Trophoblast cell (in vitro differentiated cells and primary cell): ENCODE data around the gene MITF.

Source experiments
- DNase-seq, 2 donors: peaks; one replicate each; pipeline ENCODE4 v3.0.0-alpha.2; 2016
- H2AFZ ChIP-seq: 2 replicates; pipeline ENCODE4 v1.6.1; 2013; ENCODE audit warnings: low read length, moderate library complexity, mild to moderate bottlenecking; ENCODE audit not compliant: insufficient read depth, poor library complexity
- H2AK5ac ChIP-seq: 2 replicates; pipeline ENCODE4 v1.6.1; 2013; ENCODE audit warnings: mild to moderate bottlenecking, low read length
- H2BK120ac ChIP-seq: 2 replicates; pipeline ENCODE4 v1.6.1; 2013; ENCODE audit warnings: low read length, mild to moderate bottlenecking, moderate library complexity; ENCODE audit not compliant: insufficient read depth, poor library complexity
- H2BK12ac ChIP-seq: 2 replicates; pipeline ENCODE4 v1.6.1; 2013; ENCODE audit warnings: mild to moderate bottlenecking, low read length, moderate library complexity
- H2BK5ac ChIP-seq: 2 replicates; pipeline ENCODE4 v1.6.1; 2013; ENCODE audit warnings: low read length, low read depth, moderate library complexity, mild to moderate bottlenecking; ENCODE audit not compliant: poor library complexity
- H3K14ac ChIP-seq: 2 replicates; pipeline ENCODE4 v1.6.1; 2013; ENCODE audit warnings: mild to moderate bottlenecking, low read length
- H3K18ac ChIP-seq: 2 replicates; pipeline ENCODE4 v1.6.1; 2013; ENCODE audit warnings: mild to moderate bottlenecking, low read length
- H3K23ac ChIP-seq: 2 replicates; pipeline ENCODE4 v1.6.1; 2013; ENCODE audit warnings: low read length
- H3K27ac ChIP-seq: 2 replicates; pipeline ENCODE4 v1.5.1; 2013; ENCODE audit warnings: low read depth, mild to moderate bottlenecking, inconsistent platforms, low read length, moderate library complexity
- H3K27me3 ChIP-seq: 2 replicates; pipeline ENCODE4 v1.6.1; 2013; ENCODE audit warnings: inconsistent platforms, mild to moderate bottlenecking, low read length, moderate library complexity; ENCODE audit not compliant: insufficient read depth
- H3K36me3 ChIP-seq, 2 experiments: 1 replicate in 1 of 2; 2 replicates in 1 of 2; pipeline ENCODE4 v1.6.1; 2013; ENCODE audit warnings: low read length in 2 of 2, mild to moderate bottlenecking in 2 of 2, moderate library complexity in 1 of 2; ENCODE audit not compliant: insufficient read depth in 2 of 2, control insufficient read depth in 1 of 2
- H3K4ac ChIP-seq: 2 replicates; pipeline ENCODE4 v1.6.1; 2013; ENCODE audit warnings: low read depth, mild to moderate bottlenecking, low read length, moderate library complexity
- H3K4me1 ChIP-seq, 2 experiments: 1 replicate in 1 of 2; 2 replicates in 1 of 2; pipeline ENCODE4 v1.6.1; 2013; ENCODE audit warnings: low read length in 2 of 2, mild to moderate bottlenecking in 2 of 2, moderate library complexity in 1 of 2; ENCODE audit not compliant: insufficient read depth in 2 of 2, control insufficient read depth in 1 of 2
- H3K4me2 ChIP-seq: 2 replicates; pipeline ENCODE4 v1.6.1; 2013; ENCODE audit warnings: inconsistent platforms, mild to moderate bottlenecking, low read length, moderate library complexity
- H3K4me3 ChIP-seq: 2 replicates; pipeline ENCODE4 v1.5.1; 2013; ENCODE audit warnings: mild to moderate bottlenecking, low read depth, low read length, inconsistent platforms
- H3K79me1 ChIP-seq: one replicate; pipeline ENCODE4 v1.6.1; 2013; ENCODE audit warnings: low read length
- H3K79me2 ChIP-seq: 2 replicates; pipeline ENCODE4 v1.6.1; 2013; ENCODE audit warnings: low read length, mild to moderate bottlenecking; ENCODE audit not compliant: control insufficient read depth, insufficient read depth, poor library complexity
- H3K9ac ChIP-seq: 2 replicates; pipeline ENCODE4 v1.6.1; 2013; ENCODE audit warnings: mild to moderate bottlenecking, low read length
- H3K9me3 ChIP-seq: 2 replicates; pipeline ENCODE4 v1.6.1; 2013; ENCODE audit warnings: low read depth, mild to moderate bottlenecking, control low read depth, inconsistent platforms, low read length; ENCODE audit not compliant: insufficient read depth
- H4K12ac ChIP-seq: 2 replicates; pipeline ENCODE4 v1.6.1; 2013; ENCODE audit warnings: low read depth, mild to moderate bottlenecking, low read length, moderate library complexity
- H4K8ac ChIP-seq: 2 replicates; pipeline ENCODE4 v1.6.1; 2013; ENCODE audit warnings: low read depth, mild to moderate bottlenecking, low read length, moderate library complexity
- H4K91ac ChIP-seq: one replicate; pipeline ENCODE4 v1.6.1; 2013; ENCODE audit warnings: low read depth, mild to moderate bottlenecking, low read length, moderate library complexity
- WGBS: extraction: QIAGEN DNeasy Blood & Tissue Kit; methylation state at CpG from one replicate; pipeline ENCODE4 v1.1.7; 2013; ENCODE audit warnings: missing lambda C conversion rate; ENCODE audit not compliant: insufficient read length, insufficient coverage; ENCODE audit errors: extremely low coverage; 5-methylcytosine and 5-hydroxymethylcytosine counted together

Gene MITF

GRCh38 chr3:69750549-69750948 is 11.3 kb downstream of the MITF start:
- Histone ChIP-seq H3K4me1 (no peaks in the 10 kb centered on the region), H3K4me3 (no peak overlapping the region), H2AK5ac (no peak overlapping the region), H2BK5ac (no peak overlapping the region), H3K18ac (no peak overlapping the region), H3K27me3 (no peaks in the 10 kb centered on the region), H2AFZ (no peak overlapping the region), H3K14ac (no peak overlapping the region), H3K27ac (no peak overlapping the region), H2BK120ac (no peak overlapping the region), H4K91ac (no peak overlapping the region), H4K12ac (no peak overlapping the region), H3K23ac (no peak overlapping the region), H3K9me3 (peaks cover 2% of the 10 kb centered on the region), H3K79me2 (no peaks in the 10 kb centered on the region), H3K4me2 (no peak overlapping the region), H3K4ac (no peak overlapping the region), H3K36me3 (no peaks in the 10 kb centered on the region), H4K8ac (no peak overlapping the region), H2BK12ac (no peak overlapping the region), H3K9ac (no peak overlapping the region), H3K79me1 (no peaks in the 10 kb centered on the region)
- no peak for DNase-seq
- no CpG with 5 or more reads among the region's 2 CpGs for WGBS

GRCh38 chr3:69751074-69751476 is 11.8 kb downstream of the MITF start:
- Histone ChIP-seq H2AK5ac (no peak overlapping the region), H3K4ac (no peak overlapping the region), H3K27ac (no peak overlapping the region), H3K27me3 (no peaks in the 10 kb centered on the region), H3K4me1 (no peaks in the 10 kb centered on the region), H3K36me3 (no peaks in the 10 kb centered on the region), H2BK12ac (no peak overlapping the region), H3K14ac (no peak overlapping the region), H3K9ac (no peak overlapping the region), H4K12ac (no peak overlapping the region), H3K18ac (no peak overlapping the region), H3K79me1 (no peaks in the 10 kb centered on the region), H3K4me2 (no peak overlapping the region), H2BK5ac (no peak overlapping the region), H3K23ac (no peak overlapping the region), H3K4me3 (no peak overlapping the region), H4K91ac (no peak overlapping the region), H3K79me2 (no peaks in the 10 kb centered on the region), H2BK120ac (no peak overlapping the region), H3K9me3 (peaks cover 2% of the 10 kb centered on the region), H4K8ac (no peak overlapping the region), H2AFZ (no peak overlapping the region)
- no CpG with 5 or more reads among the region's 1 CpG for WGBS
- no peak for DNase-seq

- Histone ChIP-seq H3K27me3 (no peaks in the 10 kb centered on the region), H3K14ac (no peak overlapping the region), H4K12ac (no peak overlapping the region), H2AFZ (no peak overlapping the region), H4K91ac (no peak overlapping the region), H3K4me3 (no peak overlapping the region), H3K79me2 (no peaks in the 10 kb centered on the region), H3K4me2 (no peak overlapping the region), H4K8ac (no peak overlapping the region), H3K23ac (no peak overlapping the region), H2BK5ac (no peak overlapping the region), H2BK120ac (no peak overlapping the region), H3K4me1 (no peaks in the 10 kb centered on the region), H3K79me1 (no peaks in the 10 kb centered on the region), H3K18ac (no peak overlapping the region), H2BK12ac (no peak overlapping the region), H3K9me3 (peaks cover 2% of the 10 kb centered on the region), H3K36me3 (no peaks in the 10 kb centered on the region), H3K9ac (no peak overlapping the region), H3K27ac (no peak overlapping the region), H2AK5ac (no peak overlapping the region), H3K4ac (no peak overlapping the region)
- no peak for DNase-seq
- WGBS, result no CpG with 5 or more reads among the region's 1 CpG
Observed at GRCh38 chr3:69752241-69752640, 13.0 kb downstream of the MITF start.

- Histone ChIP-seq H3K9me3 (peaks cover 2% of the 10 kb centered on the region), H2AK5ac (no peak overlapping the region), H3K4me2 (no peak overlapping the region), H3K18ac (no peak overlapping the region), H3K4me1 (no peaks in the 10 kb centered on the region), H3K79me1 (no peaks in the 10 kb centered on the region), H3K36me3 (no peaks in the 10 kb centered on the region), H3K27me3 (no peaks in the 10 kb centered on the region), H3K4me3 (no peak overlapping the region), H2AFZ (no peak overlapping the region), H4K12ac (no peak overlapping the region), H4K8ac (no peak overlapping the region), H3K4ac (no peak overlapping the region), H3K9ac (no peak overlapping the region), H3K23ac (no peak overlapping the region), H2BK120ac (no peak overlapping the region), H2BK5ac (no peak overlapping the region), H3K79me2 (no peaks in the 10 kb centered on the region), H4K91ac (no peak overlapping the region), H3K14ac (no peak overlapping the region), H2BK12ac (no peak overlapping the region), H3K27ac (no peak overlapping the region)
- no peak for DNase-seq
Observed at GRCh38 chr3:69753179-69753775, 14.0 kb downstream of the MITF start.
